Fibroblast of skin of back (primary cell): ENCODE results near the gene SSRP1. TPM values are rescaled to one million over a fixed set of nuclear protein-coding genes. Genes with fewer than 3 reads are reported as not detected.
"Not testable (repeated sequence)": the region's sequence is repeated elsewhere in the genome, so short reads cannot be mapped to it uniquely, and the experiment has no call there.

Source experiments
- DNase-seq: peaks from one replicate; pipeline ENCODE4 v3.0.0-alpha.2; 2013
- polyA plus RNA-seq, 2 experiments: library from polyadenylated mRNA; unstranded; fragments of 120-200 nt; gene quantifications; one replicate each; pipeline ENCODE4 v1.2.1, GENCODE V29; 2013; ENCODE audit not compliant: insufficient read length in 2 of 2

SSRP1 gene, protein sequence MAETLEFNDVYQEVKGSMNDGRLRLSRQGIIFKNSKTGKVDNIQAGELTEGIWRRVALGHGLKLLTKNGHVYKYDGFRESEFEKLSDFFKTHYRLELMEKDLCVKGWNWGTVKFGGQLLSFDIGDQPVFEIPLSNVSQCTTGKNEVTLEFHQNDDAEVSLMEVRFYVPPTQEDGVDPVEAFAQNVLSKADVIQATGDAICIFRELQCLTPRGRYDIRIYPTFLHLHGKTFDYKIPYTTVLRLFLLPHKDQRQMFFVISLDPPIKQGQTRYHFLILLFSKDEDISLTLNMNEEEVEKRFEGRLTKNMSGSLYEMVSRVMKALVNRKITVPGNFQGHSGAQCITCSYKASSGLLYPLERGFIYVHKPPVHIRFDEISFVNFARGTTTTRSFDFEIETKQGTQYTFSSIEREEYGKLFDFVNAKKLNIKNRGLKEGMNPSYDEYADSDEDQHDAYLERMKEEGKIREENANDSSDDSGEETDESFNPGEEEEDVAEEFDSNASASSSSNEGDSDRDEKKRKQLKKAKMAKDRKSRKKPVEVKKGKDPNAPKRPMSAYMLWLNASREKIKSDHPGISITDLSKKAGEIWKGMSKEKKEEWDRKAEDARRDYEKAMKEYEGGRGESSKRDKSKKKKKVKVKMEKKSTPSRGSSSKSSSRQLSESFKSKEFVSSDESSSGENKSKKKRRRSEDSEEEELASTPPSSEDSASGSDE
- 181 TPM for polyA plus RNA-seq (2013, experiment 1 of 2; ENCODE audit: insufficient read length)
- polyA plus RNA-seq (2013, experiment 2 of 2; ENCODE audit: insufficient read length), result 95.6 TPM

DNA sequence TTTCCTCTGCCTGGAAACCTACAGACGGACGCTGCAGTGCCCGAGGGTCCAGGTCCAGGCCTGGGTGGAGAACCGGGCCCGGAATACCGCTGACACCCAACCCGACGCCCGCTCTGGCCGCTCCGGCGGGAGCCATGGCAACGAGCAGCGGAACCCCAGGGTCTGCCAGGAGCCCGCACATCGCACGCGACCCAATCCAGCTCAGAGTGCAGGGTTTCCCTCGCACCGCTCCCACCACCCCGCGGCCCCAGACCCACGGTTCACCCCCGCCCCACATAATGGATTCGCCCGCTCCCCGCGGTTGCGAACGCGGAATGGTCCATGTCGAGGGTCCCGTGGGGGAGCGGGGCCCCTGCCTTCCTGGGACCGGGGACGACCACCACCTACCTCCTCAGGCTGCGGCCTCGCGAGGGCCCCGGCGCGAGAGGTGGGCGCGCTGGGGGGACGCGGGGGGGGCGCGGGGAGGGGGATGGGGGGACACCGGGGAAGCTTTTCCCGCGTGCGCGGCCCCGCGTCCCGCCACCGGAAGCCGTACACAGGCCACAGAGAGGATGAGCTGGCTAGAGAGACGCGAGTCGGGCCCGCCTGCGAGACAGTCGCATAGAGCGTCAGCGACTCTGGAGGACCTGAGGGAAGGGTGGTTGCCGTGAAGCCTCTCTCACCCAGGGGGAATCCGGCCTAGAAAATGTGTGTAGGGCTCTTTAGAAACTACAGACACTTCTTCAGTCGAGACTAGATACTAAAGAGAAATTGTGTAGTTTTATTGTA, at the start of gene SSRP1:
Gene SSRP1 (minus strand): TSS at position 550 of the 768 bp plus-strand sequence. CDS start 771 bp downstream, outside the sequence.
- DNase-seq, result peak; percentile 91

DNA sequence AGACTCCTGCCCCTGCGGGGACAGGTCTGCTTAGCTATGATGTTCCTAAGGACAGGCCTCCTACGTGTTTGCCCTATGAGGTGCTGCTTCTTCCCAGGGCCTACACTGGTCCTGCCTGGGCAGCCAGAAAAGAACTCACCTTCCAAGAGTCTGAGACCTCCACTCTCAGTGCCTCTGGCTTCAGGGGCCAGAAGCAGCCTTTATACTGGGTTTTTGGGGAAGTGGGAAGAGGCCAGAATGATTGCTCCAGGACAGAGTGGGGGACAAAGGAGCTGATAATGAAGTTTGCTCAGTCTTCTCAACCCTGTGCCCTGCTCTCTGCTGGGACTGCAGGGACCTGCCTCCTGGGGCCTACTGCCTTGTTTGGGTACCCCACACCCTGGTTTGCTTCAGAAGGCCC, 45.3 kb upstream of the SSRP1 start, which contains the start of gene PRG3:
Gene PRG3 (minus strand): TSS at position 176 of the 400 bp plus-strand sequence. CDS start 442 bp downstream, outside the sequence.
- no peak for DNase-seq

DNA sequence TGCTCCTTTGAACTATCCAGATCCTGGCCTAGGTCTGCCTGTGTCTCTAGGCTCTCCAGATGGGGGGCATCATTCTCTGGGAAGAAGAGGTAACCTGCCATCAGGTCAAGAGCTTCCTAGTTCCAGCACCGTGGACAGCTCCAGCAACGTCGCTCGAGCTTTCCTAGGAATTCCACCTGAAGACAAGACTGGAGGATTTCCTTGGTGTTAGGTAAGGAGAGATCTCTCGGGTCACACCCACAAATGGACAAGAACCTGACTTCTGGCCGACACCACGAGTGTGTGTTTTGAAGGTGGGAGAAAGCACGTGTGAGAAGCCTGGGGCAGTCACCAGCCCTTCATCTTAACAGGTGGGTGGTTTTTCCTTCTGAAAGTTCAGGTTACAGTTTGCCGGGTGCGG, 44.0 kb upstream of the SSRP1 start:
- peak; percentile 13 for DNase-seq

DNA sequence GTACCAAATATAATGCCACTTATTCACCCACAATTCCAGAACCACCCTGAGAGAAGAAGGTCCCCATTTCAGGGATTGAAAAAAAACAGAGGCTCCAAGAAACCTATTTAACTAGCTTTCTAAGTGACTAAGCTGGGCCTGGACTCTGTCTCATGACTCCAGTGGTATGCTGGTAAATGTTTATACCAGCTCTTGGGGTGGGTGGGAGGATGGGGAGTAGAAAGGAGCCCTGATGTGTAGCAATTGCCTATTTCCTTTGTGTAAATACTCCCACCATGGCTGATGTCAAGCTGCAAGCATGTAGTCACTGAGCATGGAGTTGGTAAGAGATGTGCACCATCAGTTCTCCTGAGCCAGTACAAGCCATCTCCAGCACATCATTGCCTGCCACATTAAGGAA, 42.5 kb upstream of the SSRP1 start:
- DNase-seq, result no peak

DNA sequence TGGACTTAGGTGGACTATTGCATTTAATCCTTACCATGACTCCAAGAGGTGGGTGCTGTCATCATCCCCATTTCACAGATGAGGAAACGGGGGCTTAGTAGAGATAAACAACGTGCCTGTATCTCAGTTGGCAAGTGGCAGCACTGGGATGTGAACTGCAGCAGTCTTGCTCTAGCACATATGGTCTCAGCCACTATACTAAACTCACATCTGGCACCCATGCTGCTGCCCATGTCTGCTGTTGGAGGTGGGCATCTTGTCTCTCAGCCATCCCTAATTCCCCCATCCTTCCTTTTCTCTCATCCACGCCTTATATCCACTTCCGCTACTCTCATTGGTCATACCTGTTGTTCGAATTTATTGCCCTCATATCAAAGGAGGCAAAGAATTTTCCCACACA, 41.4 kb upstream of the SSRP1 start:
- DNase-seq, result no peak

DNA sequence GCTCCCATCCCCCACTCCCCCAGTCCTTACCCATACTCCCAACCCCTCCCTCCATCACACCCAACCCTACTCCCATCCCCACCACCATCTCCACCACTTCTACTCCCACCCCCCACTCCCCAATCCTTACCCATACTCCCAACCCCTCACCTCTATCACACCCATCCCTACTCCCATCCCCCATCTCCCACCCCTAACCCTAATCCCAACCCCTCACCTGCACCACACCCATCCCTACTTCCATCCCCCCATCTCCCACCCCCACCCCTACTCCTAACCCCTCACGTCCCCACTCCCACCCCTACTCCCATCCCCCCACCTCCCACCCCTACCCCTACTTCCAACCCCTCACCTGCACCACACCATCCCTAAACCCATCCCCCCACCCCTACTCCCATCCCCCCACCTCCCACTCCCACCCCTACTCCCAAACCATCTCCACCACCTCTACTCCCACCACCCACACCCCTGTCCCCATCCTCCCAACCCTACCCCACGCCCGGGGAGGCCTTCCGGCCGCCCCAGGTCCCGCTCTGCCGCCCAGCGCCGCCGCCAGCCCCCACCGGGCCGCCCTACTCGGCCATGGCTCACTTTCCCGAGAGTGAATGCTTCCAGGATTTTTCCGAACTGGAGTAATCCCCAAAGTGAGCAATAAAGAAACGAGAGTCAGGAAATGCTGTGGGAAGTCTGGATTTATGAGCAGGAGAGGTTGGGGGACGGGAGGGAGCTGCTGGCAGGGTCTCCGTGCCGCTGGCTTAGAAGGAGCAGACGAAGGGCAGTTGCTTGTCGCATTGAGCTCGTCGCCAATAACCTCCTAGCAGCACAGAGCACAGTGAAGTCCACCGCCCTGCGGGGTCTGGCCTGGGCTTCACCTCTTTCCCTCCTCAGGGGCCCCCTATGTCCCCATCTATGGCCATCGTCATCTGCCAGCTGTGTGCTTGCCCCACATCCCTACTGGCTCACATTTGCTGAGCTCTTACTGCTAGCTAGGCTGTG, 40.7 kb upstream of the SSRP1 start:
- no peak for DNase-seq

DNA sequence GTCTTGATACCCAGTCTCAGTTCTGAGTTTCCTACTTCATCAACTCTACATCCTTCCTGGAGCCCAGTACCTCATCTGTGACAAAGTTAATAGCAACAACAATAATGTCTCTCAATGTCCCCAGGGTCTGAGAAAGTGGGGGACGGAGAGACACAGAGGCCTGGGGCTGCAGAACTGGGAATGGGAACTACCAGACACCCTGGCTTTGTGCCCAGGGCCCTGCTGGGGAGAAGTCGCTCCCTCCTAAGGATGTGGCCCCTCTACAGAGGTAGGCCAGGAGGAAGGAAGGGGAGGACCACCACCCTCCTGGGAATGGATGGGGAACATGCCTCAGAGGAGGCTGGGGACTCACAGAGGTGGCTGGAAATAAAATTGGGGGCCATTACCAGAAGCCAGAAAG, 39.8 kb upstream of the SSRP1 start:
- DNase-seq, result no peak

DNA sequence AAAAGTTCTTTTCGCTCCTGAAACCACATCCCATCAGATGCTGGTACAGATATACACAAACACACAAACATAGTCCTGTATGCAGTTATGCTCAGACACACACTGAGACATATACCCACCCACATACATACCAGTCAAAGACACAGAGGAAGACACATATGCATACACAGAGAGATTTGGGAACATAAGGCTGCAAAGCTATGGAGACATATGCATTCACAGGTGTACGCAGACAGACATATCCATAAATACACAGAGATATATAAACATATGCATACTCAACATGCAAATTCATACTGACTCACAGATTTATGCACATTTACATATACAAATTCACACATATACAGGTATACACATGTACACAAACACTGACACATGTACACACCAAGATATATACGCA, 39.3 kb upstream of the SSRP1 start:
- no peak for DNase-seq

DNA sequence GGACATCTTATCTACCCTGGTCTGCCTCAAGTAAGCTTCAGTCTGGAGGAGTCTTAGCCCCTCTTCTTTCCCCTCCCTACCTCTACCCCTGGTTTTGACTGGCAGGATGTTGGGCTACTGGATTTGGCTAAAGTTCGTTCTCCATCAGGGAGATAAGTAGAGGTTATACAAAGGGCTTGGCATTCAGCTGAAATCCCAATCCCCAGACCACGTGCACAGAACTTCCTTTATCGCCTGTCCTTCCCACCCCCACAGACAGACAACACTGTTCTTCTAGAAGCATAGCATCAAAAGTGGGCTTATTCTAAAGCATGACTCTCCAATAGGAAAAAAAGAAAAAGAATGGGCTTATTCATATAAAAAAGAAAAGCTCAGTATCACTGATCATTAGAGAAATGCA, 37.5 kb upstream of the SSRP1 start:
- no peak for DNase-seq

DNA sequence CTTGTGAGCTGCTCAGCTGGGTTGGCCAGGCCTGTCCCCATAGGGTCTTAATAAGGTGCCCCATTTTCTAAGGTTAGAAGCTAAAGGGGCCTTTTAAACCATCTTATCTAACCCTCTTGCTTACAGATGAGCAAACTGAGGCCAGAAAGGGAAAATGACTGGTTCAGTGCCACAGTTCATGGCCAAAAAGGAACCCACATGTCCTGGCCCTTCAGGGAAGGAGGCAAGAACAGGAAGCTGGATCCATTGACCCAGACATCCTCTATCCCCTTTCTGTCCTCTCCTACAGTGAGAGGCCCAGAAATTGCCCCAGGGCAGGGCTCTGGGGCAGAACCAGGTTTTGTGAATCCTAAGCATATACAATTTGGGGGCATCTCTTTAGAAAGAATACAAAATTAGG, 35.2 kb upstream of the SSRP1 start:
- DNase-seq, result no peak

DNA sequence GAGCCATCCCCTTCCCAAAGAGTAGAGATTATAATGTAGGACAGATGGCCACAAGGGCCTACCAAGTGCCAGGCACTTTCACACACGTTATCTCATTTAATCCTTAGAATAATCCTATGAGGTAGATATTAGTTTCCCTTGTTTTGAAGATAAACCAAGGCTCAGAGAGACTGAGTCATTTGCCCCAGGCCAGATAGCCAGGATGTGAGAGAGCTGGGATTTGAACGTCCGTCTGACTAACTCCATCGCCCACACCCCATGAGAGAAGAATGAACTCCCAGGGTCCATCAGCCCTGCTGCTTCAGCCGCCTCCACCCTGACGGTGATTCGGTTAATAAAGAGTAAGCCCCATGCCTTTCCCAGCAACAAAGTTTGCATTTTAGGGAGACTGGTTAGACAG, 34.6 kb upstream of the SSRP1 start:
- peak; percentile 25 for DNase-seq

DNA sequence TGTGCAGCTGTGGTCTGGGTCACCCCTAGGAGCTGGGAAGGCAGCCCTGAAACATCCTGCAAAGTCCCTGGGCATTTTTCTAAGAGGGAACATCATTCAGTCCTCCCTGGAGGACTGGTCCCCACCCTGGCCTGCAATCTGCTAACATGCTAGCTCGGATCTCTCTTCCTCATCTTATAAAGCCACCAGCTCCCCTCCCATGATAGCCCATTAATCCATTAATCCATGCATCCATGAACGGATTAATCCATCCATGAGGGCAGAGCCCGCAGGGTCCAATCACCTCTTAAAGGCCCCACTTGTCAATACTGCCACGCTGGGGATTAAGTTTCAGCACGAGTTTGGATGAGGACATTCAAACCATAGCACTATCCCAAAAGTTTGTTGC, 33.1 kb upstream of the SSRP1 start:
- no peak for DNase-seq

DNA sequence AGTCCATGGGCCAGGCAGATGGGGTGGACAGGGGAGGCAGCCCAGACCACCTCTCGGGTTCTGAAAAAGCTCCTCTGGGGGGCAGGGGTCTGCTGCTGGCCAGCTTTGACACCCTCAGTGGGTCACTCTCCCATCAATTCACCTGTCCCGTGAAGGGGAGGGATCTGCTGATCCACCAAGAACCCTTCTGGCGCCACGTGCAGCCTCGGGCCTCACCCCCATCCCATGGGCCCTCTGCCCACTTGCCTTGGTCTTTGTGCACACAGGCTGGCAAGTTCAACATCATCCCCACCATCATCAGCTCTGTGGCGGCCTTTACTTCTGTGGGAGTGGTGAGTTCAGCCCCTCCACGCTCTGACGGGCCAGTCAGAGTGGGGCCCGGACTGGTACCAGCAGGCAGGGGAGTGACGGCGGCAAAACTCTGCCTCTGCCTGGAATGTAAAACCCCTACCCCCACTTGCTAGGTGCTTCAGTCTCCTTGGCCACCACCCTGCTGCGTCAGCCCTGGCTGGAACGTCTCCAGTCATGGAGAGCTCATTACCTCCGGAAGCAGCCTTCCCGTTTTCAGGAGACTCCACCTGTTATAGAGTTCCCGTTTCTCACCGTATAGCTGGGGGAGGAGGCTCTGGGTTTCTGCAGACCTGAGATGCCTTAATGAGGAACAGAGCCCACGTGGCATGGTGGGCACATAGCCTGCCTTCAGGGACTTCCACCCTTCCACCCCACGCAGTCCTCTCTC, 32.6 kb upstream of the SSRP1 start:
- DNase-seq, result no peak

DNA sequence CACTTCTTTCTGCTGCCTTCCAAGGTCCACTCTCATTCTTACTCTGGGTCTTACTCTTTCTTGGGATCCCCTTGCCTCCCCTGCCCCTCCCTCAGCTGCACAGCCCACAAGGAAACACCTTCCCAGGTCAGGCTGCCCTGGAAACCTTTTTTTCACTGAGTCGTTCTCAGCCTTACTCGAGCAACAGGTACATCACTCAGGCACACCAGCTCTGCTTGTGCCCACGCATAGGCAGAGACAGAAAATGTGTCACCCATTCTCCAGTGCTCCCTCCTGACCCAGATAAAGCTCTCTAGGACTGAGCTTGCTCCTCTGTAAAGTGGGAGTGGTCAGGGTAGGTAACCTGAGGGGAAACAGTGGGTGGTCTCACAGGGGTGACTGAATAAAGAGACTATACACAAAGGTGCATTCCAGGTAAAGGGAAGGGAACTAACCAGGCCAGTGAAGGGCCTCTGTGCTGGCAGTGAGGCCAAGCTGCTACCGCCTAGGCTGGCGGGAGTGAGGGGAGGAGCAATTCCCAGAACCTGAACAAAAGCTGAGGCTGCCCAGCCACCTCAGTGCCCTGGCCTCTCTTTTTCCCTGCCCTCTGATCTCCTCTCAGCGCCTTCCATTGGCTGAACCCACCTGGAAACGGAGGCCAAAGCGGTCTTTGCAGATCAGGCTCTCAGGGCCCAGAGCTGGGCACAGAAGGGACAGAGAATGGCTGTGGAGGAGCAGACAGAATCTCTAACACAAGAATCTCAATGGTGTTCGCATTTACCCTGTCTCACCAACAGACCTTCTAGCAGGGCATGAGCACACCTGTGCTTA, 29.4 kb upstream of the SSRP1 start:
- no peak for DNase-seq

DNA sequence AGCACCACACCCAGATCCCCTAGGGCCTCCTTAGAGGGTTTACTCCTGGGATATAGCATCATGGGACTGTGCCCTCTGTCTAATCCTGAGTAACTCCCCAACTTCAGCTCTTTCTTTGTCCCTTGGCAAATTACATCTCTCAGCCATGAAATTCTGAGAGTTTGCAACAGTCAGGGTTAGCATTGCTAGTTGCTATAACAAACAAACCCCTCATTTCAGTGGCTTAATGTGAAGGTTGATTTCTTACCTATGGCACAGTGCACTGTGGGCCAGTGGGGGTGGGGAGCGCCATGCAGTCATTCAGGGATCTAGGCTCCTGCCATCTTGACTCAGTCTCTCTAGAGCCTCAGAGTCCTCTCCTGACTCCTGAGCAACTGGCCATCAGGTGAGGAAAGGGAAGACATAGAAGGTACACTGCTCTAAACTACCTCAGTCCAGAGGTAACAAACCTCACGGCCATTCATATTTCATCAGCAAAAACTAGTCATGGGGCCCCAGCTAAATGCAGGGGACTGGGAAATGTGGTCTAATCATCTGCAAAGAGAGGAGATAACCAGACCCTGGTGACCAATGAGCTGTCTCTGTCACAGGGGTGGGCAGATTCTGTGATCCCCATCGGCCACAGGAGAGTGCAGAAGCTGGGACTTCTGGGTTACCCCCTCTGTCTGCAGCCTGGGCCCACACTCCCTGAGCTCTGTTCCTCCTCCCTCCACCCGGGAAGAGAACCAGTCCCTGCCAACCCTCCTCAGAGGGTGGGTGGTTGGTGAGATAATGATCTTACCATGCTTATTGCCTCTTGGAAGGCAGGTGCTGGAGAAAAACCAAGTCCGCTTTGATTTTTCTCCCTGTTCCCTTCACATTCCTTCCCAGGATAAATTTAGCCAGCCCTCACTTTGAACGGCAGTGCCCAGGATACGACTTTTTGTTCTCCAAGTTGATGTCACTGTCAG, 27.7 kb upstream of the SSRP1 start:
- no peak for DNase-seq

DNA sequence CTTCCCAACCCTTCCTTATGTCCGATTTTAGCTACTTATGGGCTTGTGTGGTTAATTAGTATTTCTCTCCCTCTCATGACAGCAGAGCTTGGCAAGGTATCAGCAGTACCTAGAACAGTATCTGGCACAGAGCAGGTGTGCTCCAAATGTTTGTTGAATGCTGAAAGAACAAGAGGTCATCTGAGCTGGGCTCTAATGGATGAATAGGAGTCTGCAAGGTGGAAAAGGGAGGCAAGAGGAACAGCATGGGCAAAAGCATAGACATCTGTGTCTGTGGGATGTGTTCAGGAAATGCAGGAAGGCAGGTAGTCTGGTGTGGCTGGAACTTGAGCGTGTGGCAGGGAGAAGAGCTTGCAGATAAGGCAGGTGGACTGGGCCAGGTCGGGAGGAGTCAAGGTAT, 26.2 kb upstream of the SSRP1 start:
- no peak for DNase-seq

DNA sequence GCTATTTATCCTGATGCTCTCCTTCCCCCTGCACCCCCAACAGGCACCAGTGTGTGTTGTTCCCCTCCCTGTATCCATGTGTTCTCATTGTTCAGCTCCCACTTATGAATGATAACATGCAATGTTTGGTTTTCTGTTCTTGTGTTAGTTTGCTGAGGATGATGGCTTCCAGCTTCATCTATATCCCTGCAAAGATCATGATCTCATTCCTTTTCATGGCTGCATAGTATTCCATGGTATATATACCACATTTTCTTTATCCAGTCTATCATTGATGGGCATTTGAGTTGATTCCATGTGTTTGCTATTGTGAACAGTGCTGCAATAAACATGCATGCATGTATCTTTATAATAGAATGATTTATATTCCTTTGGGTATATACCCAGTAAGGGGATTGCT, 25.7 kb upstream of the SSRP1 start:
- DNase-seq, result not testable (repeated sequence)

DNA sequence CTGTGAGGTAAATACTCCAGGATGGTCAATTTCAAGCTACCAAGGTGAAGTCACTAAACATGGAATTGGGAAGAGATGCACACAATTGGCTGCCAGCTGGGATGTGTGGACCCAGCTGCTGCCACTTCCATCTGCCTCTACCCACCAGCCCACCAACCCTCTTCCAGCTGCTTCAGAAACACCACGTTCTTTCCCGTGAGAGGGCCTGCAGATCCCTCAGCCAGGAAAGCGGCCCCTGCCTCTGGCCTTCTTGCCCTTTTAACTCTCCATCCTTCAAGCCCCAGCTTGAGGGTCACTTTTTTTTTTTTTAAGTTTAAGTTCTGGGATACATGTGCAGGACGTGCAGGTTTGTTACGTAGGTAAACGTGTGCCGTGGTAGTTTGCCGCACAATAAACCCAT, 25.3 kb upstream of the SSRP1 start:
- DNase-seq, result no peak
